NCI-H2171 (cell line): ENCODE results near the gene CHST11.
"Not testable (repeated sequence)": the region's sequence is repeated elsewhere in the genome, so short reads cannot be mapped to it uniquely, and the experiment has no call there.

Experiments used
- DNase-seq: peaks from one replicate; lab custom pipeline; 2025; lab: John Stamatoyannopoulos, UW

Gene CHST11

GRCh38 chr12:104527653-104528052 lies 70.9 kb downstream of the CHST11 start:
- DNase-seq: not testable (repeated sequence)

DNA sequence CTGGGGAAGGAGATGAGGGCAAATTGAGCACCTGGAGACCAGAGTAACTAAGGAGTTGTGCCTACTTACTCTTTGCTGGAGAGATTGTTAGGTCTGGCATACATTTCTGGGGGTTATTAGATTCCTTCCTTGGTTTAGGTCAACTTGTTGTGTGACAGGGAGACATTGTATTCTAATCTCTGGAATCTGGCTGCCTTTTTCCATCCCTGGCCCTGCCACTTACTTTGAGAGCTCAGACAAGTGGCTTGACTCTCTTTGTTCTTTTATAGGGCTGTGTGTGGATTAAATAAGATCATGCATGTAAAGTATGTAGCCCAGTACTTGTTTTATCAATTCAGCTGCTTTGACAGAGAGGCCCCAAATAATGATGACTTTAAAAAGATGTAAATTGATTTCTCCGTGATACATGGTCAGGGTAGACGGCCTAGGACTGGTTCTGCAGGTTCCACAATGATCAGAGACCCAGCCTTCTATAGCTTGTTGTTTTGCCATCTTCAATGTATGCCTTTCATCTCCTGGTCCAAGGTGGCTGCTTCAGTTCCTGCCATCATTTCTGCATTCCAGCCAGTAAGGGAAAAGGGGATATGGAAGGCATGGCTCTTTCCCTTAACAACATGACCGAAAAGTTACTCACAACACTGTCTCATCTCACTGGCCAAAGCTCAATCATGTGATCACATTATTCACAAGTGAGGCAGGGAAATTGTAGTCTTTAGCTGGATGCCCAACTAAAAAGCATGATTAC lies 72.6 kb downstream of the CHST11 start:
- no peak for DNase-seq

GRCh38 chr12:104532636-104533035 lies 75.9 kb downstream of the CHST11 start:
- DNase-seq: no peak

DNA sequence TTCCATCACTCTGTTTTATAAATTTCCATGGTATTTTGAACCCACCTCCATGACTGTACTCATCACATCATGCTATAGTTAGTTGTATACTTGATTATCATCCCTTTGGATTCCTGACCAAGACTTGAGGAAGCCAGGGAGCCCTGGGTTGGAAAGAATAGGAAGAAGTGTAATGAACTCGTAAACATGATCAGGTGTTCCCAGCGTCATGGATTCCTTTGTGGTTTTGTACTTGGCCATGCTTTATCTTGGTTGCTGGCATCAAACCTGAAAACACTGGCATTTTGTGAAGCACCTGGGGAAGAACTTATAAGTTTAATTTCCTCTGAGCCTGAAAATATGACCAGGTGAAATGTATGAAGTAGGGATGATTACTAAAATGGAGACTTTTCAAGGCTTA lies 76.4 kb downstream of the CHST11 start:
- DNase-seq: no peak

DNA sequence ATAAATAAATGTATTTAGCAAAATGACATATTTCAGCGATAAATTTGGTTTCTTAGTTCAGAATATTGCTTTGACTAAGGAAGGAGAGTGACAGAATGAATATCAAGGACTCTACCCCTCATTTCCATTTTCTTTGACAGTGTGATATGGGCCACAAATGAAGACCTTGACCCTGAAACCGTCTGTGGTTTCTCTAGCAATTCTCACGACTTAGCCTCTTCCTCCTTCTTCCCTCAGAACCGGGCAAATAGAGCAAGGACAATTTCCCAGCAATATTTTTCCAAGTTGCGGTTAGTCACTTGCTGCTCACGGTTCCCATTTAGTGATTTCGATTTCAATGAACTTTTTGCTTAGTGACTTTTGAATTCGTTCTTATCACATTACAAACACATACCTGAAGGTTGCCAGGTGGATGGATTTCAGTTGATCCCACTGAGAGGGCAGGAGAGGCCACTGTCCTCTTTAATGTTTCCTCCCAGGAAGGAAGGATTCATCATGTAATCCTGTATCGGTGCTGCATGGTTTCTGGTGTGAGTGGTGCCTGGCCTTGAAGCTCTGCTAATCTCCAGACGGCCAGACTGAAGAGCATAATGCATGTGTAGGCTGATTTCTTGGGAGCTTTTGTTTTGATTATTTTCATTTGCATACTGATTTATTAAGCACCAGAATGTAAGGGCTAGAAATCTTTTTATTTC lies 77.6 kb downstream of the CHST11 start:
- no peak for DNase-seq

- no peak for DNase-seq
These were observed 78.1 kb downstream of the CHST11 start for GRCh38 chr12:104534857-104535248.

DNA sequence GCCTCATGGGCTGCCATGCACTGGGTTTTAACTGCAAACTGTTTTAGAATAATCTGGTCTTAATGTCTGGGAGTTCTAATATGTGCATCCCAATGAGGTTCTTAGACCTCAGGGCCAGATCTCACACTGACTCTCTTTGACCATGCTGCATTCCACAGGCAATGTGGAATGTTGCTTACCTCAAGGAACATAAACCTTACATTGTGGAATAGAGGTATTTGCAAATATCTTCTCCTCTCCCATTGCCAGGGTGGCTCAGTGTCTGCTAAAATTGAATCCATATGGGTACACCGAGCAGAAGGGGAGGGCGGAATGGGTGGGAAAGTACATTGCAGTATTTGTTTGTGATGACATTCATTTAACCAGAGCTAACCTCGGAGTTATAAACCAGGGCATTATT lies 78.6 kb downstream of the CHST11 start:
- no peak for DNase-seq

DNA sequence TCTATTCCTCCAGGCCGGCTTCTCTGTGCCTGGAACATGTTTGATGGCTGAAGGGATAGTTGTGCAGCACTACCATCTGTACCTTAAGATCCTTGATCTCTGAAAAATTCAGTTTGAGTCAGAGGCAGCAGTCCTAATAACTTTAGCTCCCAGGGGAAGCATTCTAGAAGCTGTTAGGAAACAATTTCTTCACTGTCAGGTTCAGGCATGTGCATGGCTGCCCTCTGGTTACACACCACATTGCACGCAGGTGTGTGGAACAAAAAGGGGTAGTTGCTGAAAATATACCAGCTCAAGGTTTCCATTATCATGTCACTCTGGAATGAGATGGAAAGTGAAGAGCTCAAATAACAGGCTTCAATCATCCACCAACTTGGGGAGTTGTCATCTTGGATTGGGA lies 80.1 kb downstream of the CHST11 start:
- peak; percentile 34 for DNase-seq

DNA sequence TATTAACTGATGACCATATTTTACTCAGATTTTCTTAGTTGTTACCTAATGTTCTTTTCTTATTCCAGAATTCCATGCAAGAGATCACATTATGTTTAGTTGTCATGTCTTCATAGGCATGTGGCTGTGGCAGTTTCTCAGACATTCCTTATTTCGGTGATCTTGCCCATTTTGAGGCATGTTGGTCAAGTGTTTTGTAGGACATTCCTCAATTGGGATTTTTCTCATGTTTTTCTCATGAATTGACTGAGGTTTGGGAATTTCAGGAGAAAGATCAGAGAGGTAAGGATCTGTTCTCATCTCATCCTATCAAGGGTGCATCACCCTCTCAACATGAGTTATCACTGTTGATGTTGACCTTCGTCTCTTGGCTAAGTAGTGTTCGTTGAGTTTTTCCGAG lies 81.3 kb downstream of the CHST11 start:
- DNase-seq: no peak

GRCh38 chr12:104538891-104539462 lies 82.2 kb downstream of the CHST11 start:
- DNase-seq: no peak

GRCh38 chr12:104544836-104545235 lies 88.1 kb downstream of the CHST11 start:
- DNase-seq: no peak

- no peak for DNase-seq
These were observed 89.8 kb downstream of the CHST11 start for GRCh38 chr12:104546575-104546974.

GRCh38 chr12:104547235-104547634 lies 90.5 kb downstream of the CHST11 start:
- peak; percentile 71 for DNase-seq

DNA sequence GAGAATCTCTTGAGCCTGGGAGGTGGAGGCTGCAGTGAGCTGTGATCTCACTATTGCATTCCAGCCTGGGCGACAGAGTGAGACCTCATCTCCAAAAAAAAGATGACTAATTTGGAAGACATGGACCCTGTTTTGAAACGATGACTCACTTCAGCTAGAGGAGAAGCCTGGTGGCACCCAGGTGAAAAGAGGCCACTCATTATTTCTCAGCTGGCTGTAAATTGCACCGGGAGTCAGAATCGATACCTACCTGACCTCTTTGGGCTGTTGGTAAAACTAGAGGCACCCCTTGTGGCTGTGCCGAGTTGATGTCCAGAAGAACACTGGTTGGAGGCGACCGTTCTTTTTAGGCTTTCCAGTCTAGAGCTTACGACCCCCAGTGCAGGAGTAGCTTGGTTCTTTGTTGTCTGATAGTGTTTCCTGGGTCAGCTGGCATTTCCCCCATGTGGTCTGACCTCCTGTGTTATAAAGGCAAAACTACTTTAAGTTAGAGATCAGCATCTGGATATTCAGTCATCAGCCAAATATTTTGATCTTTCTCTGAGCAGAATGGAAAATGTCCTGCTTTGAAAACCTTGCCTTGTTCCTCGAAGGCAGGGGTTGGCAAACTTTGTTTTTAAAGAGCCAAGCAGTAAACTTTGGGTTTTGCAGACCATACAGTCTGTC lies 93.2 kb downstream of the CHST11 start:
- DNase-seq: no peak

DNA sequence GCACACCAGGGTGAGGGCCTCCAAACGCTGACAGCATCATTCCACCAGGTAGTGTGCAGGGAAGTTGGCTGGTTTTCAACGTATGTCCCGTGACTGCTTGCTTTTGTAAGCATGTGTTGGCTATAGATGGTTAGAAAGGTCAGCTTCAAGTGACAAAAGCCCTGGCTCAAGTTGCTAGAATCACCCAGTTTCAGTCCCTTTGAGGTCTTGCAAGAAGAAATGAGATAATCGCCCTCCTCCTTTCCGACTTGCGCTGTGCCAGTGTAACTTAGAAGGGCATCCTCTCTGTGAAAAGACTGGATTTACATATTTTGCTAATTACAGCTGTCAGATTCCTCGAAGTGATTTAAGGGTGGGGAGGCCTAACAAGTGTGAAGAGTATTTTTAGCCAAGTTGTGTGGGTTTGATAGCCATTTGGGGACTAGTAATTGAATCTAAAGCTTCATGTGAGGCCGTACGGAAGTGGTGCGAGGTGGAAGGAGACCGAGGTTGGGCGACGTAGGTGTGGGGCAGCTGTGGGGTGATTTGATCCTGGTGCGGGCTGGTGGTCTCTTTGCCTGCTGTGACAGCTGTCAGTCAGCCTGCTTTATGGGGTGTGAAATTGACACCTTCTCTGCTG lies 94.7 kb downstream of the CHST11 start:
- no peak for DNase-seq

- DNase-seq: no peak
These were observed 96.7 kb downstream of the CHST11 start for GRCh38 chr12:104553421-104553820.

- DNase-seq: peak; percentile 68
These were observed 98.9 kb downstream of the CHST11 start for GRCh38 chr12:104555648-104556047.

- no peak for DNase-seq
These were observed 100.9 kb downstream of the CHST11 start for GRCh38 chr12:104557488-104558195.

GRCh38 chr12:104560881-104561280 lies 104.1 kb downstream of the CHST11 start:
- no peak for DNase-seq

- DNase-seq: no peak
These were observed 106.0 kb downstream of the CHST11 start for GRCh38 chr12:104562763-104563162.

DNA sequence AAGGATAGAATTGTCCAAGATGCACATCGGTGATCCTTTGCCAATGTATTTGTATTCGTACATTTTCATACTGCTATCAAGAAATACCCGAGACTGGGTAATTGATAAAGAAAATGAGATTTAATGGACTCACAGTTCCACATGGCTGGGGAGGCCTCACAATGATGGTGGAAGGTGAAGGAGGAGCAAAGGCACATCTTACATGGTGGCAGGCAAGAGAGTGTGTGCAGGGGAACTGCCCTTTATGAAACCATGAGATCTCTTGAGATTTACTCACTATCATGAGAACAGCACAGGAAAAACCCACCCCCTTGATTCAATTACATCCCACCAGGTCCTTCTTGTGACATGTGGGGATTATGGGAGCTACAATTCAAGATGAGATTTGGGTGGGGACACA lies 107.9 kb downstream of the CHST11 start:
- DNase-seq: not testable (repeated sequence)
